Hematopoietic multipotent progenitor cell (in vitro differentiated cells): Measurements from ENCODE around the gene SLC9A9. TPM values are rescaled to one million over a fixed set of nuclear protein-coding genes. Genes with fewer than 3 reads are reported as not detected.

Experiments used
- DNase-seq, 3 donors: peaks; one replicate each; pipeline ENCODE4 v3.0.0-alpha.2; 2011 to 2015; ENCODE audit warnings: low read depth in 2 of 3, low spot score in 2 of 3
- total RNA-seq: library from RNA; depleted of rRNA; stranded (reverse); fragments of >200 nt; gene quantifications from one replicate; pipeline ENCODE4 v1.2.3, GENCODE V29; 2012

Gene SLC9A9
- total RNA-seq, 1 donor = 9.7 TPM

GRCh38 chr3:143848704-143849103, 436 bp upstream of the SLC9A9 start:
- no peak for DNase-seq

GRCh38 chr3:143843587-143843986, 4.7 kb downstream of the SLC9A9 start:
- no peak for DNase-seq

GRCh38 chr3:143840636-143841035, 7.6 kb downstream of the SLC9A9 start:
- no peak for DNase-seq

GRCh38 chr3:143839980-143840379, 8.3 kb downstream of the SLC9A9 start:
- no peak for DNase-seq

DNA sequence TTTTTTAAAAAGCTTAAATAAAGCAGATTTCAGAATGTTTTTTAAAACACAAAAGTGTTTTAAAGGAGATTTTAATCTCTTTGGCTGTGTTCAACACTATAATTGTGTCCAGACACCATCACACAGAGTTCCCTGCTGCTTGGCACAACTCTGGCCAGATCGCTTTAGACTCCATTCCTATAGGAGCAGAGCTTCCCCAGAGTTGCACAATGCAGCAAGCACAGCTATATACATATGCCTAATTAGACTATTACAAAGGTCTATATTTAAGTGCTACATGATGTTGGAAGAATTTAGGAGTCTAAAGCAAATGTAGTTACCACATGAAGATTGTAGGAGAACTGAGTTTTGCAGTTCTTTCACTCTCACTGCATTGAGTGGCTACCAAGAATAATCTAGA, 11.2 kb downstream of the SLC9A9 start:
- no peak for DNase-seq

DNA sequence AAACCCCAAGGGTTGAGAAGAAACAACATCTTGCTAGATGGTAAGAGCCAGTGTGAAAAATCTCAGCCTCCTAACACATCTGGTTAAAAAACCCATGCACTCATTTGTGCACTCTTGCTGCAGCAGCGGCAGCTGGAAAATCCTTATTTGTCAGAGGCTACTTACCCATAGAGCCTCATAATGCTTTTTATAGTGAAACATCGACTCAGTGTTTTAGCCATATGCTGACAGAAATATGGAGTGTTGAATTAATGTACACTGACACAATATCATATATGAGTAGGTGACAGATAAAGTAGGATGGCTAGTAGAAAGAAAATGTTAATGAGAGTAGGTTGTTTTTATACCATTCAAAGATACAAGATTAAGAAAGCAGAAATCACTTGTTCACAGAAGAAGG, 13.0 kb downstream of the SLC9A9 start:
- no peak for DNase-seq

DNA sequence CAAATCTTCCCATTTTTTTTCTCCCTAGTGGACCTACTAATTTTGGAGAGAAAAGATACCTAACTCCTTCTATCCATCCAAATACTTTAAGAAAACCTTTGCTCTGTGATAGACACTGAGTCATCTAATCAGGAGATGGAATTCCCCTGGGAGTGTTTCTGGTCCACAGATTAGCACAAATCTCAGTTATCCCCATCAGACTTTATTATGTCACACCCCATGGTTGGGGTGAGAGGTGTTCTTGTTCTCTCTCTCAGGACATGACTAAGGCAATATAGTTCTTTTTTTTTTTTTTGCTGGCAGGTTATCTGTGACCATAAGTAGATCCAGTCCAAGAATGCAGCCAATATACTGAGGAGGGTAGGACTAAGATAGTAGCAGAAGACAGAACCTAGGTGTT, 15.8 kb downstream of the SLC9A9 start:
- no peak for DNase-seq

GRCh38 chr3:143831994-143832393, 16.3 kb downstream of the SLC9A9 start:
- DNase-seq = no peak

DNA sequence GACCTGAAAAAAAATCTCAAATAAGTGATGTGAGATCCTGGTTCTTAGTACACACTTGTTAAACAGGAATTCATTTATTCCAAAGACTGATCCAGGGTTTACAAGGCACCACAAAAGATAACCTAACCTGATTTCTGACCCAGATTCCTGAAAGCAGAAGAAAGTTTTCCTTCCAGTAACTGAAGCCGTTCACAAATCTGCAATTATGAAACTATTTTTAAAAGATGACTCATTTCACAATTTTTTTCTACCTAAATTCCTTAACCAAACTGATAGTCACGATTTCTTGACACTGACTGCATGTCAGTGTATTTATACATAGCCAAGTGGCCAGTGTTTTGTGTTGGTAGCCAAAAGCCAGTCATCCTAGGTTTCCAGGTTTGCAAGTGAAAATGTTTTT, 17.1 kb downstream of the SLC9A9 start:
- DNase-seq = peak in 1 of 3 donors; percentile 34

DNA sequence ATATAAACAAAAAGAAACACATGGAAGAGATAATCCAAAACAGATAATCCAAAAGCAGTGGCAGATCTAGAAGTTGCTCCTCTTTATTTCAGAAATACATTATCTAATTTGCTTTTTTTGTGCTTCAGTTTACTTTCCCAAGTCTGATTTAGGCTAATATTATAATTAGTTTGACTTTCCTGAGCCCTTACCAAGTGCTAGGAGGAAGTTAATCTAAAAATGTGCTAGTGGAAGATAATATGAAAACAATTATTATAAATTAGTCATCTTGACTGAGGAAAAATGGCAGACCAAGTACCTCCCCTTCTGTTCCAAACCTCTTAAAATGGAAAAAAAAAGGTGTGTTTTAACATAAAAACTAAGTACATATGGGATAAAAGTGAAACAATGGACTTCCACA, 17.5 kb downstream of the SLC9A9 start:
- peak in 1 of 3 donors; percentile 53 for DNase-seq

DNA sequence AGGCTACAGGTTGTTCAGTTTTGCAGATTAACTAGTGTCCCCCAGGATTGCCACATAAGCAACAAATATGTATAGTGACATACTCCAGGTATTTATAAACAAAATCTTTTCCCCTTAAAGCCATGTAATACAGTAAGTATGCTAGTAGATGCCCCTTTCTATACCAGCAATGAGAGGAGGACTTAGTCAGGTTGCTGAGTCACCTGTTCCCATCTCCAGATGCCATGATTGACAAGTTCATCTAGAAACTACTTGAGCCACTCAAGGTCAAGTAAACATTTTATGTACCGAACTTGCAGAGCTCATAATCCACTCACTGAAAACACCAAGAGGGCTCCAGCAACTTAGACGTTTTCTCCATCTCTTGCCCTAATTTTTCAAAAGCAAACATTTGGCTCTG, 18.2 kb downstream of the SLC9A9 start:
- no peak for DNase-seq

DNA sequence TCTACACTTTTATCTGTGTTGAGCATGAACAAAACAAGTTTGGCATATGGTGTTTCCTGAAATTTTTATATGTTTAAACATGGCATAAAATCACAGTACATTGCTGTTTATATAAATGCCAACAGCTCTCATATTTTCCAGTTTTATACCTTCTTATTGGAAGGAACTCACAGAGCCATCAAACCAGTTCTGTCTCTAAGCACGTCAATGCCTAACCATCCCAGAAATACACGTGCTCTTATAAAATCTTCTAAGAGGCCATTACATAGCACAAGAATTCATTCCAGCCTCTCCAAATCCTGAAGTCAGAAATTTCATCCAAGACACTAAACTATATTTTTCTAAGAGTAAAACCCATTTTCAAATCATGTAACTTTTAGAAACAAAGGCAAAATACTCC, 20.8 kb downstream of the SLC9A9 start:
- DNase-seq = no peak

- peak in 2 of 3 donors; percentile 50 to 87 for DNase-seq
These were observed 22.0 kb downstream of the SLC9A9 start for GRCh38 chr3:143826296-143826695.

DNA sequence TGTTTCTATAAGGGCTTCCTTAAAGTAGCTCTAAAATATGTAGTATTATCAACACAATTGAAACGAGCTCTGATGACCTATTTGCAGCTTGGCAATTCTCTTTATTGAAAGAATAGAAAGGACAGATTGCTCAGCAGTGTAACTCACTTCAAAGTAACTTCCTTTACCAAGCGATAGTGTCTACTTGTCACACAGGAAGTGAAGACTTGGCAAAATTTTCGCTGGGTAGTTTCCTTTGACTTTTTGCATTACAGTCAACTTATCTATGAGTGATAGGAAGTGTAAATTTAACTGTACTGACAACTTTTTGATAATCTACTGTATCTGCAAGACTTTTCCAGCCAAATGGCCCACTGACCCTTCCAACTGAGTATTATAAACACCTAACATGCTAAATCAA, 22.8 kb downstream of the SLC9A9 start:
- DNase-seq = peak in 1 of 3 donors; percentile 13

DNA sequence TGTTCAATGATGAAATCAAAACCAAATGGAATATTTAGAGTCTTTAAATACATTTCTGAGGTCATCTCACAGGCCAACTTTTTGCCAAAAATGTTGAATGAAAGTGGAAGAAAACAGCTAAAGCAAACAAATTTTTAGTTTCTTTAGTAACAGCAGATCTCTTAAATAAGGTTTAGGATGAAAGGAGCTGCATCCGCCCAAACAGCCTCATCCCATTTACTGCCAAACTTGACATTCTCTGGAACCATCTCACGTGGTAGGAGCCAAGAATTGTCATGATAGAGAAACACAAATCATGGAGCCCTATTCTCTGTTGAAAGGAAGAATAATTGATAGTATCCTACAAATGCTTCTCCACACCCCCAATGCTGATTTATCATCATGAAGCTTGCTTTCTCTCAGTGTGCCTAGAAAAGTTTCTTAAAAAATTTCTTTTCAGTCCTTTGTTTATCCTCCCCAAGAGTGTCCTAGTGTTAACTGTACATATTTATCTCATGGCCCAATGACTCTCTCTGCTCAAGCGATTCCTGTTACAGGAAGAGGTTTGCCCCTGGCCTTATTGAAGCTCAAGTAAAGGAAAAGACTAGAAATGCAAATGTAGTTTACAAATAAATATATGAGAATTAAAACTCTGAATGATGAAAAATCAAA, 23.4 kb downstream of the SLC9A9 start:
- no peak for DNase-seq

DNA sequence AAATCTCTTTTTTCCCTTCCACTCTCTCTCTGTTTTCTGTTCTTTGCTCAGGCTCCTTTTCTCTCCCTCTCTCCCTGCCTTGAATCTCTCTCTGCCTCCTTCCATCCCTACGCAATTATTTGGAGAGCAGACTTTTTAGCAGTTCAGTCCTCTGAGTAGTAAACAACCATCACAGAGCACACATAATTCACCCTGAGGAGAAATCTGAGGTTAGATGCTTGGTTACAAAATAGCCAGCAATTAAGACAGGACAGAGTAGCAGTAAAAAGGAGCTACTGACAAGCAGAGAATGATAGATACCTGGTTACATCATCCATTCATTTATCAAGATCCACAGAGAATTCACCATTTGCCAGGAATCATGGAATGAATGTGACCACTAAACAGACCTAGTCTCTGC, 25.5 kb downstream of the SLC9A9 start:
- DNase-seq = no peak

DNA sequence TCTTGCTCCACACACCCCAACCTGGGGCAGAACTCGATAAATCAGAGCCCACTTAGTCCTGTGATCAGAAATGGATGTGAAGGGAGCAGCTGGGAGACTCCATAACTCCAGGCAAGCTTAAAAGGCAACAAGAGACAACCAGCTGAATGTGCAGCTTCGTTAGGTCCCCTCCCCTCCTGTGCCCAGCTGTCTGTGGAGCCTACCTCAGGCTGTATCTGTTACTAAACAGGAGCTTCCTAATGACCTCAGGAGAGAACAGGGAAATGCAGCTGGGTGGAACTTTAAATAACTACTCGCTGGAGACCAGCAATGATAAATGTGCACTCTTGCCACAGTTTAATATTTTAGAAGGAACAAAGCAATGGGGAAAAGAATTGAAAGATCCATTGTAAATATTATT, 25.9 kb downstream of the SLC9A9 start:
- peak in 1 of 3 donors; percentile 11 for DNase-seq

DNA sequence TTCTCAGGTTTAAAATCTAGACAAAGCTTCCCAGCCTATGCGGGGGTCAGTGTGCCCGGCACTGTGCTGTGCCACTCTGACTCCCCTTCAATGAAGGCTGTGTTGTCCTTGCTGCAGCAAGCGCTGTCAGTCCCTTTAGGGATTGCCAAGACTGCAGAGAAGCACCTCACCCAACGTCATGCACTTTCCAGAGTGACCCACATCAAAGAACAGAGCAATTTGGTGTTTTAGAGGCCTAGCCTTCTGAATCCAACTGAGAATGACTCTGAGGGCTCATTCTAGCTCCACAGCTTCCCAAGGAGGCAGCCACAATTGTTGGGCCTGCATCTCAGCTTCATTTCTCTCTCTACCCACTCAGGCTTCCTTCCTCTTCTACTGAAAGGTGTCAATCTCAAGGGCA, 26.4 kb downstream of the SLC9A9 start:
- DNase-seq = no peak

GRCh38 chr3:143820466-143821221, 27.6 kb downstream of the SLC9A9 start:
- no peak for DNase-seq

DNA sequence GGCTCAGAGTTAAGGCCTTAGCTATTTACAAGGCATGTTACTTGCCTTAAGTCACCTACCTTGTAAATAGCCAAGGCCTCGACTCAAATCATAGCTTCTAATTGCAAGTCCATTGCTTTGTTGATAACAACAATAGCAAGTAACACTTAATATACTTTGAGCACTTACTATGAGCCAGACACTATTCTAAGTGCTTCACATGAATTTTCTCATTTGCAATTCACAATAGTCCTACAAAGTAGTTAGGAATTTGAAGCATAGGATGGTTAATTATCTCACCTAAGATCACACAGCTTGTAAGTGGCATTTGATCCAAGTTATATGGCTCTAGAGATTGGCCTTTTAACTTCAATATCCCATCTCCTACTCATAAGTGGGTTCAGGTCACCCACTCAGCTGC, 28.4 kb downstream of the SLC9A9 start:
- DNase-seq = no peak

- DNase-seq = peak in 1 of 3 donors; percentile 39
These were observed 33.8 kb downstream of the SLC9A9 start for GRCh38 chr3:143814443-143814889.

GRCh38 chr3:143812481-143812880, 35.8 kb downstream of the SLC9A9 start:
- no peak for DNase-seq
